ENCODE measurements around the gene TMEM184A. TPM values are rescaled to one million over a fixed set of nuclear protein-coding genes. Genes with fewer than 3 reads are reported as not detected.

Gene TMEM184A
- total and polyA plus RNA-seq, 2 of the 13 experiments (the other 11 are each of a cell fraction or from before 2014, with no cell fraction given): 9.5 to 20.4 TPM

DNA sequence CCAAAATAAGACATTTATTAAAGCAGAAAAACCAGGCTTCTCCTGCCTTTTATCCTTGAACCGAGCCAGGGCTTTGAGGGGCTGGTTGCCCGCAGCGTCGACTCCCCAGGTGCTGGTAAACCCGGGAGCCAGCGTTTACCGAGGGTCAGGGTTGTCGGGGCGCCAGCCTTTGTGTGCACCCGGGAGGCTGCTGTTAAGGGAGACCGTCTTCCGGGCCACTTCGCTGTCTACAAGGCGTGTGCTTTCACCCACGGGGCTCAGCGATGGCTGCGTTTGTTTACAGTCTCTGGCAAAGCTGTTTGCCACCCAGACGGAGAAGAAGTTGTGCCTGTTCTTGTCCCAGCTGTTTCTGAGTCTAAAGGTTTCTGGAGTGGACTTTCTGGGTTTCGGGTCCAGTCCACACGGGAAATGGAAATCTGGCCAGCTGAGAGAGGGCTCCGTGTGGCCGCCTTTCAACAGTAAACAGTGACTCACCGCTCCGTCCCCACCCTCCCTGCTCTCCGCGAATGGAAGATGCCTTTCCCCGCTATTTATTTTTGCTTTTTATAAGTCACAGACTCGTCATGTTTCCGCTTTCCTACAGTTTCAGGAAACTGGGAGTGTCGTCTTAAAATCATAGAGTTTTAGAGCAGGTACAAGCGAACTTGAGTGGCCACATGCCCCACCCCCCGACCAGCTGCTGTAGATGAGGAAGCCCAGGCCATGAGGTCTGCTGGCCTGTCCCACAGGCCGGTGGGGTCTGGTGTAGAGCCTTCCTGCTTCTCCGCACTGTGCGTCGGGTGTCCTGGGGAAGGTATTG is 23.4 kb downstream of the TMEM184A start (continued):
- TF ChIP-seq, protein P1, sequence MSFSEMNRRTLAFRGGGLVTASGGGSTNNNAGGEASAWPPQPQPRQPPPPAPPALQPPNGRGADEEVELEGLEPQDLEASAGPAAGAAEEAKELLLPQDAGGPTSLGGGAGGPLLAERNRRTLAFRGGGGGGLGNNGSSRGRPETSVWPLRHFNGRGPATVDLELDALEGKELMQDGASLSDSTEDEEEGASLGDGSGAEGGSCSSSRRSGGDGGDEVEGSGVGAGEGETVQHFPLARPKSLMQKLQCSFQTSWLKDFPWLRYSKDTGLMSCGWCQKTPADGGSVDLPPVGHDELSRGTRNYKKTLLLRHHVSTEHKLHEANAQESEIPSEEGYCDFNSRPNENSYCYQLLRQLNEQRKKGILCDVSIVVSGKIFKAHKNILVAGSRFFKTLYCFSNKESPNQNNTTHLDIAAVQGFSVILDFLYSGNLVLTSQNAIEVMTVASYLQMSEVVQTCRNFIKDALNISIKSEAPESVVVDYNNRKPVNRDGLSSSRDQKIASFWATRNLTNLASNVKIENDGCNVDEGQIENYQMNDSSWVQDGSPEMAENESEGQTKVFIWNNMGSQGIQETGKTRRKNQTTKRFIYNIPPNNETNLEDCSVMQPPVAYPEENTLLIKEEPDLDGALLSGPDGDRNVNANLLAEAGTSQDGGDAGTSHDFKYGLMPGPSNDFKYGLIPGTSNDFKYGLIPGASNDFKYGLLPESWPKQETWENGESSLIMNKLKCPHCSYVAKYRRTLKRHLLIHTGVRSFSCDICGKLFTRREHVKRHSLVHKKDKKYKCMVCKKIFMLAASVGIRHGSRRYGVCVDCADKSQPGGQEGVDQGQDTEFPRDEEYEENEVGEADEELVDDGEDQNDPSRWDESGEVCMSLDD (CRISPR knock-in tag; IDR thresholded peaks at IDR 0.05; ENCODE audit: borderline replicate concordance): no peak
- TF ChIP-seq NAIF1 (CRISPR knock-in tag; IDR thresholded peaks at IDR 0.05; ENCODE audit: borderline replicate concordance) (no peak), ZNF484 (CRISPR knock-in tag; IDR thresholded peaks at IDR 0.05; ENCODE audit: borderline replicate concordance, low read depth) (no peak), TP53 (CRISPR knock-in tag; conservative IDR thresholded peaks at IDR 0.05) (no peak), ZNF772 (CRISPR knock-in tag; IDR thresholded peaks at IDR 0.05) (no peak; the same call in 1 of the 2 replicates), ZNF570 (CRISPR knock-in tag; IDR thresholded peaks at IDR 0.05; ENCODE audit: borderline replicate concordance) (no peak), FOXM1 (CRISPR knock-in tag; IDR thresholded peaks at IDR 0.05) (no peak), IKZF4 (CRISPR knock-in tag; IDR thresholded peaks at IDR 0.05; ENCODE audit: borderline replicate concordance, low read depth, not compliant biosample characterization) (no peak), ZNF546 (CRISPR knock-in tag; conservative IDR thresholded peaks at IDR 0.05) (no peak), ZNF83 (CRISPR knock-in tag; IDR thresholded peaks at IDR 0.05; ENCODE audit: borderline replicate concordance) (no peak; the same call in 1 of the 2 replicates), SRY (CRISPR knock-in tag; IDR thresholded peaks at IDR 0.05) (no peak), STAG1 (CRISPR knock-in tag; IDR thresholded peaks at IDR 0.05) (no peak; the same call in 1 of the 2 replicates), ZFP82 (CRISPR knock-in tag; IDR thresholded peaks at IDR 0.05; ENCODE audit: borderline replicate concordance) (no peak), ZMAT3 (CRISPR knock-in tag; conservative IDR thresholded peaks at IDR 0.05) (peak; percentile 42; the same call in 1 of the 2 replicates), ZNF205 (CRISPR knock-in tag; IDR thresholded peaks at IDR 0.05) (no peak)
- TF ChIP-seq, protein P2, sequence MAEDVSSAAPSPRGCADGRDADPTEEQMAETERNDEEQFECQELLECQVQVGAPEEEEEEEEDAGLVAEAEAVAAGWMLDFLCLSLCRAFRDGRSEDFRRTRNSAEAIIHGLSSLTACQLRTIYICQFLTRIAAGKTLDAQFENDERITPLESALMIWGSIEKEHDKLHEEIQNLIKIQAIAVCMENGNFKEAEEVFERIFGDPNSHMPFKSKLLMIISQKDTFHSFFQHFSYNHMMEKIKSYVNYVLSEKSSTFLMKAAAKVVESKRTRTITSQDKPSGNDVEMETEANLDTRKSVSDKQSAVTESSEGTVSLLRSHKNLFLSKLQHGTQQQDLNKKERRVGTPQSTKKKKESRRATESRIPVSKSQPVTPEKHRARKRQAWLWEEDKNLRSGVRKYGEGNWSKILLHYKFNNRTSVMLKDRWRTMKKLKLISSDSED (CRISPR knock-in tag; IDR thresholded peaks at IDR 0.05): no peak
- TF ChIP-seq, protein P3, sequence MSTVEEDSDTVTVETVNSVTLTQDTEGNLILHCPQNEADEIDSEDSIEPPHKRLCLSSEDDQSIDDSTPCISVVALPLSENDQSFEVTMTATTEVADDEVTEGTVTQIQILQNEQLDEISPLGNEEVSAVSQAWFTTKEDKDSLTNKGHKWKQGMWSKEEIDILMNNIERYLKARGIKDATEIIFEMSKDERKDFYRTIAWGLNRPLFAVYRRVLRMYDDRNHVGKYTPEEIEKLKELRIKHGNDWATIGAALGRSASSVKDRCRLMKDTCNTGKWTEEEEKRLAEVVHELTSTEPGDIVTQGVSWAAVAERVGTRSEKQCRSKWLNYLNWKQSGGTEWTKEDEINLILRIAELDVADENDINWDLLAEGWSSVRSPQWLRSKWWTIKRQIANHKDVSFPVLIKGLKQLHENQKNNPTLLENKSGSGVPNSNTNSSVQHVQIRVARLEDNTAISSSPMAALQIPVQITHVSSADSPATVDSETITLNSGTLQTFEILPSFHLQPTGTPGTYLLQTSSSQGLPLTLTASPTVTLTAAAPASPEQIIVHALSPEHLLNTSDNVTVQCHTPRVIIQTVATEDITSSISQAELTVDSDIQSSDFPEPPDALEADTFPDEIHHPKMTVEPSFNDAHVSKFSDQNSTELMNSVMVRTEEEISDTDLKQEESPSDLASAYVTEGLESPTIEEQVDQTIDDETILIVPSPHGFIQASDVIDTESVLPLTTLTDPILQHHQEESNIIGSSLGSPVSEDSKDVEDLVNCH (CRISPR knock-in tag; IDR thresholded peaks at IDR 0.05): no peak
- TF ChIP-seq, protein P4, sequence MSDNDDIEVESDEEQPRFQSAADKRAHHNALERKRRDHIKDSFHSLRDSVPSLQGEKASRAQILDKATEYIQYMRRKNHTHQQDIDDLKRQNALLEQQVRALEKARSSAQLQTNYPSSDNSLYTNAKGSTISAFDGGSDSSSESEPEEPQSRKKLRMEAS (IDR thresholded peaks at IDR 0.05): peak; percentile 17; the same call in 1 of the 2 replicates
- TF ChIP-seq, protein P5, sequence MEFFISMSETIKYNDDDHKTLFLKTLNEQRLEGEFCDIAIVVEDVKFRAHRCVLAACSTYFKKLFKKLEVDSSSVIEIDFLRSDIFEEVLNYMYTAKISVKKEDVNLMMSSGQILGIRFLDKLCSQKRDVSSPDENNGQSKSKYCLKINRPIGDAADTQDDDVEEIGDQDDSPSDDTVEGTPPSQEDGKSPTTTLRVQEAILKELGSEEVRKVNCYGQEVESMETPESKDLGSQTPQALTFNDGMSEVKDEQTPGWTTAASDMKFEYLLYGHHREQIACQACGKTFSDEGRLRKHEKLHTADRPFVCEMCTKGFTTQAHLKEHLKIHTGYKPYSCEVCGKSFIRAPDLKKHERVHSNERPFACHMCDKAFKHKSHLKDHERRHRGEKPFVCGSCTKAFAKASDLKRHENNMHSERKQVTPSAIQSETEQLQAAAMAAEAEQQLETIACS (CRISPR knock-in tag; IDR thresholded peaks at IDR 0.05): no peak
- TF ChIP-seq, protein P6, sequence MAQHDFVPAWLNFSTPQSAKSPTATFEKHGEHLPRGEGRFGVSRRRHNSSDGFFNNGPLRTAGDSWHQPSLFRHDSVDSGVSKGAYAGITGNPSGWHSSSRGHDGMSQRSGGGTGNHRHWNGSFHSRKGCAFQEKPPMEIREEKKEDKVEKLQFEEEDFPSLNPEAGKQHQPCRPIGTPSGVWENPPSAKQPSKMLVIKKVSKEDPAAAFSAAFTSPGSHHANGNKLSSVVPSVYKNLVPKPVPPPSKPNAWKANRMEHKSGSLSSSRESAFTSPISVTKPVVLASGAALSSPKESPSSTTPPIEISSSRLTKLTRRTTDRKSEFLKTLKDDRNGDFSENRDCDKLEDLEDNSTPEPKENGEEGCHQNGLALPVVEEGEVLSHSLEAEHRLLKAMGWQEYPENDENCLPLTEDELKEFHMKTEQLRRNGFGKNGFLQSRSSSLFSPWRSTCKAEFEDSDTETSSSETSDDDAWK (CRISPR knock-in tag; IDR thresholded peaks at IDR 0.05): no peak

All from HepG2 (cell line).